GM19324 (cell line): ENCODE results near the gene CX3CL1.
"Not testable (repeated sequence)": the region's sequence is repeated elsewhere in the genome, so short reads cannot be mapped to it uniquely, and the experiment has no call there.

Source experiments
- ATAC-seq: cut with Tn5 transposase; IDR thresholded peaks from one replicate; pipeline ENCODE4 v1.9.1; 2021; ENCODE audit warnings: mild to moderate bottlenecking, moderate library complexity; ENCODE audit not compliant: unreplicated experiment, low FRiP score

The CX3CL1 gene

DNA sequence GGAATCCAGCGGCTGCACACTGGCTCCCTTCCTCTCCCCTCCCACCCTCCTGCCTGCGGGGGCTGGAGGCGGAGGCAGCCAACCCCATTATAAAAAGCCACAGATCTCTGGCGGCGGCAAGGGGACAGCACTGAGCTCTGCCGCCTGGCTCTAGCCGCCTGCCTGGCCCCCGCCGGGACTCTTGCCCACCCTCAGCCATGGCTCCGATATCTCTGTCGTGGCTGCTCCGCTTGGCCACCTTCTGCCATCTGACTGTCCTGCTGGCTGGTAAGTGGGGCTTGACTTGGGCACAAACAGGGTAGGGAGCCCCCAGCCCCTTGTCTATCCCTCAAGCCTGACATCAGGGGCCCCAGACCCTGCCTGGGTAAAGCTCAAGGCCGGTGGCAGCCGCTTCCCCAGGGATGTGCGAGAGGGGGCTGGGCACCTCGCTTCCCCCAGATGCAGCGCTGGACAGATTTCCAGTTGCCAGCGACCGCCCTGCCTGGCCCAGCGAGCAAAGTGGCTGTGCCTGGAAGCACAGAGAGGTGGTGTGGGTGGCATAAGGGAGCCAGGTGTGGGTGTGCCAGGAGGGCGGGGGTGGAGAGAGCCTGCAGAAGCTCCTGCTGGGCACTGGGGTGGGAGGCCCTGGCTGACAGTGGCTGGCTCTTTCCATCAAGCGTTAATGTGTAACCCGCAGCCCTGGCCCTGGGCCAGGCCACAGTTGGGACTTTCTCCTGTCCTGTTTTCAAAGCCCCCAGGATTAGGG is at the start of gene CX3CL1:
CX3CL1 (plus strand) TSS at position 119 of the 745 bp plus-strand sequence; CDS start at position 198, 79 bp downstream.
- ATAC-seq = no peak

DNA sequence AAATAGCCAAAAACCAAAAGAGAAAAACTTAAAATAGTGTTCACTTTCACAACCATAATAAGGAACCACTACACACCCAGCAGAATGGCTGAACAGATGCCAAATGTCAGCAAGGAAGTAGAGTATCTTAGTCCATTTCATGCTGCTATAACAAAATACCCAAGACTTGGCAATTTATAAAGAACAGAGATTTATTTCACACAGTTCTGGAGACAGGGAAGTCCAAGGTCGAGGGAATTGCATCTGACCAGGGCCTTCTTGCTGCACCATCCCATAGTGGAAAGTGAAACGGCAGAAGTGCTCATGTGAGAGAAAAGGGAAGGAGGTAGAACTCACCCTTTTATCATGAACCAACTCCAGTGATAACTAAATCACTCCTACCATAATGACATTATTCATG is 47.5 kb upstream of the CX3CL1 start:
- ATAC-seq = no peak

DNA sequence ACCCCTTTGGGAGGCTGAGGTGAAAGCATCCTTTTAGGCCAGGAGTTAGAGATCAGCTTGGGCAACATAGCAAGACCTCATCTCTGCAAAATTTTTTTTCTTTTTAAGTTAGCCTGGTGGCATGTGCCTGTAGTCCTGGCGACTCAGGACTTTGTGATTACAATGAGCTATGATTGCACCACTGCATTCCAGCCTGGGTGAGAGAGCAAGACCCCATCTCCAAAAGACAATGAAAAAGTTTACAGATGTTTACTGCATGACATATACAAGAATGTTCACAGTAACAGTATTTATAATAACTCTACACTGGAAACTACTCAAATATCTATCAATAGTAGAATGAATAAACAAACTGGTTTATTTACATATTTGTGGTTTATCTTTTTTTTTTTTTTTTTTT is 46.8 kb upstream of the CX3CL1 start:
- ATAC-seq = no peak

DNA sequence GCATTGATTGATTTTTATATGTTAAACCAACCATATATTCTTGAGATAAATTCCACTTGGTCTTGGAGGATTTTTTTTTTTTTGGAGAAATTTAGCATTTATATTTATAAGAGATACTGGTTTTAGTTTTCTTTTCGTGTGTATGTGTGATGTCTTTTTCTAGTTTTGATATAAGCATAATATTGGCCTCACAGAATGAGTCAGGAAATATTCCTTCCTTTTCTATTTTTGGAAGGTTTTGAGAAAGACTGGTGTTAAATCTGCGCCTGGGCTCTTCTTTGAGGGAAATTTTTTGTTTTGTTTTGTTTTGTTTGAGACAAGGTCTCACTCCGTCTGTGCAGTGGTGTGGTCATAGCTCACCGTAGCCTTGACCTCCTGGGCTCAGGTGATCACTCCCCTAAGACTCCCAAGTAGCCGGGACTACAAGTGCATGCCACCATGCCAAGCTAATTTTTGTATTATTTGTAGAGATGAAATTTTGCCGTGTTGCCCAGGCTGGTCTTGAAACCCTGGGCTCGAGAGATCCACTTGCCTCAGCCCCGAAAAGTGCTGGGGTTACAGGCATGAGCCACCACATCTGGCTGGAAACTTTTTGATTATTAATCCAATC is 42.5 kb upstream of the CX3CL1 start:
- no peak for ATAC-seq

DNA sequence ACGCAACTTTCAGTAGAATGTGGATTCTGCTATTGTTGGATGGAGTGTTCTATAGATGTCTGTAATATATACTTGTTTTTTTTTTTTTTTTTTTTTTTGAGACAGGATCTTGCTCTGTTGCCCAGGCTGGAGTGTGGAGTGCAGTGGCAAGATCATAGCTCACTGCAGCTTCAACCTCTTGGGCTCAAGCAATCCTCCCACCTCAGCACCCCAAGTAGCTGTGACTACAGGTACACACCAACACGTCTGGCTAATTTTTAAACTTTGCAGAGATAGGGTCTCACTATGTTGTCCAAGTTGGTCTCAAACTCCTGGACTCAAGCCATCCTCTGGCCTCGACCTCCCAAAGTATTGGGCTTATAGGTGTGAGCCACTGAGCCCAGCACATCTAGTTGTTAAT is 40.9 kb upstream of the CX3CL1 start:
- no peak for ATAC-seq

DNA sequence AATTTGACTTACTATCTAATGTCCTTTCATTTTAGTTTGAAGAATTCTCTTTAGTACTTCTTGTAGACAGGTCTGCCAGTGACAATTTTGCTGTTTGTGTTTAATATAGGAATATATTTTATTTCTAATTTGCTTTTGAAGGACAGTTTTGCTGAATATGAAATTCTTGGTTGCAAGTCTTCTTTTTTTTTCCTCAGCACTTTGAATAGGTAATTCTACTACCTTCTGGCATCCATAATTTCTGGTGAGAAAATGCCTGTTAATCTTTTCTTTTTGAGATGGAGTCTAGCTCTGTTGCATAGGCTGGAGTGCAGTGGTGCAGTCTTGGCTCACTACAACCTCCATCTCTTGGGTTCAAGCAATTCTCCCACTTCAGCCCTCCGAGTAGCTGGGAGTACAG is 38.9 kb upstream of the CX3CL1 start:
- no peak for ATAC-seq

DNA sequence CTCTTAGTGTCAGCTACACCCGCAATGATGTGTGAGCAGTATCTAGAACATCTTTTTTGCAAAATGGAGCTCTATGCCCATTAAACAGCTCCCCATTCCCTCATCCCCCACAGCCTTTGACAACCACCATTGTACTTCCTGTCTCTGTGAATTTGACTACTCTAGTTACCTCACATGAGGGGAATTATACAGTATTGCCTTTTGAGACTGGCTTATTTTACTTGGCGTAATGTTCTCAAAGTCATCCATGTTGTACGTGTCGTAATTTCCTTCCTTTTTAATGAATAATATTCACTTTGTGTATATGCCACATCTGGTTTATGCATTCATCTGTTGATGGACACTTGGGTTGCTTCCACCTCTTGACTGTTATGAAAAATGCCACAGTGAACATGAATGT is 36.9 kb upstream of the CX3CL1 start:
- ATAC-seq = no peak

DNA sequence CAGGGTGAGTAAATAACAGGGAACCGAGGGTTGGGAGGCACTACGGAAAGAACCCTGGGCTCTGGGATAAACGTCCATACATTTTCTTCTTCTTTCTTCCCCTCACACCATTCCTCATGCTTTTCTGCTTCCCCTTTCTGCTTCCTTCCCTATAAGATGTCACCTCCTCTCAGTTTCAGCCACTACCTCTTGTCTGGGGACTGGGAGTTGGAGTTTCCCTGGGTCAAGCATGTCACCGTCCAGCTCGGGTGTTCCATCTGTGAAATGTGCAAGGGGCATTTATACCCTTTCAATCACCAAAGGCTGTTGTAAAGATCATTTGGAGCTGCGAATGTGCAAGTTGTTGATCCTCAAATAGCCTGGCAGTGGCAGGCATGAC is 31.2 kb upstream of the CX3CL1 start:
- no peak for ATAC-seq

DNA sequence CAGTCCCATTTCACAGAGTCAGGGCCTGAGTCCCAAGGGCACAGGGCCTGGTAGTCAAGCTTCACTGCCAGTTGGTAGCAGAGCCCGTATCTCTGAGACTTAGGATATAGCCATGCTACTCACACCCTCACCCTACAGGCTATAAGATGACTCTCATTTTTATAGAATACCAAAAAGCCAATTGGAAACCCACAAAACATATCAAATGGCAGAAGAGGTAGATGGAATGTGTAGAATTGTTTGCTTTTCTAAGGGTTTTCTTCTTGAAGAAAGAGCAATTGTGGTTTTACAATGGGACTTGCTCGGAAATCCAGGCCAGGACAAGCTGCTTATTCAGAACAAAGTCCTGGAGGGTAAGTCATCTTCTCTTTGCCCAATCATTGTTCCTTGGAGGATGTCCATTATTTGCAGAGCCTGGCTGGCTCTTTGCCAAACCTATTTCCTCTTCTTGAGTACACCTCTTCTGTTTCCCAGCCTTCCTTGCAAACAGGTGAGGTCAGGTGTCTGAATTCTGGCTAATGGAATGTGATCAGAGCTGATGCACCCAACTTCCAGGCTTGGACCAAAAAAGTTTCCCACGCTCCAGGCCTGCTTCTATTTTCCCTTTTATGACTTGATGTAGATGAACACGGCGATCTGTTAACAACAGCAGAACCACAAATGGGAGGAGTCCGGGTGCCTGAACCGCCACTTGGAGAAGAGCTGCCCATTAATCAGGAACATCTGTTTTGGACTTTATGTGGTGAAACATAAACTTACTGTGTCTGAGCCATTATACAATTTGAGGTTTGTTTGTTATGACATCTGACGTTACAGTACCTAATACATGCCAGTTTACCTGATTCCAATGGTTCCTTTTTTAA is 30.6 kb upstream of the CX3CL1 start:
- no peak for ATAC-seq

DNA sequence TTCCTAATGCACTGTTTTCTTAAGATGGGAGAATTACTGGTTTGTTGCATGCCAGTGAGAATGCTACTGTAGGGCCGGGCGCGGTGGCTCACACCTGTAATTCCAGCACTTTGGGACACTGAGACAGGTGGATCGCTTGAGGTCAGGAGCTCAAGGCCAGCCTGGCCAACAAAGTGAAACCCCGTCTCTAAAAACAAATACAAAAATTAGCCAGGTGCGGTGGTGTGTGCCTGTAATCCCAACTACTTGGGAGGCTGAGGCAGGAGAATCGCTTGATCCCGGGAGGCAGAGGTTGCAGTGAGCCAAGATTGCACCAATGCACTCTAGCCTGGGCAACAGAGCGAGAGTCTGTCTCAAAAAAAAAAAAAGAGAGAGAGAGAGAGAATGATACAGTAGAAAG is 29.7 kb upstream of the CX3CL1 start:
- ATAC-seq = not testable (repeated sequence)

DNA sequence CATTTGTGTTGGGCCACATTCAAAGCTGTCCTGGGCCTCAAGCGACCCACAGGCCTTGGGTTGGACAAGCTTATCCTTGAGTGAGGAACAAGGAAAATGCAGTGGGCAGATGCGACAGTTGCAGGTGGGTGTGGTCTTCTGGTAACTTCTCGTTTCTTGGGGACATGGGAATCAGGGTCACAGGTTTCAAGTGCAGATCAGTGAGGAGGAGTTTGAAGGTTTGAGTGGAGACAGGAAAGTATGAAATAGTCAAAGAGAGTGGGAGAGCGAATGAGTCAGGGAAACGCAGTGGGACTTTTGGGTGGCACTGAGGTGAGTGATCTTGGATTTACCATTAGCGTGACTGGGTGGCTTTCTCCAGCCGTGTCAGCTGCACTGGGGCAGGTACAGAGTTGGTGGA is 29.1 kb upstream of the CX3CL1 start:
- ATAC-seq = no peak

DNA sequence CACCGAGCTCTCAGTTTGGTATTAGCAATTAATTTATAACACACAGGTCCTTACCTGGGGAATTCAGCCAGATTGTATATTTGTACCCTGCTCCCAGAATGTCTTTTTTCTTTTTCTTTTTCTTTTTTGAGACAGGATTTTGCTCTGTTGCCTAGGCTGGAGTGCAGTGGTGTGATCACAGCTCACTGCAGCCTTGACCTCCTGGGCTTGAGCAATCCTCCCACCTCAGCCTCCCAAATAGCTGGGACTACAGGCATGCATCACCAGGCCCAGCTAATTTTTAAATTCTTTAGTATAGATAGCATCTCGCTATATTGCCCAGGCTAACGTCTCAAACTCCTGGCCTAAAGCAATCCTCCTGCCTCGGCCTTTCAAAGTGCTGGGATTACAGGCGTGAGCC is 28.2 kb upstream of the CX3CL1 start:
- ATAC-seq = not testable (repeated sequence)

DNA sequence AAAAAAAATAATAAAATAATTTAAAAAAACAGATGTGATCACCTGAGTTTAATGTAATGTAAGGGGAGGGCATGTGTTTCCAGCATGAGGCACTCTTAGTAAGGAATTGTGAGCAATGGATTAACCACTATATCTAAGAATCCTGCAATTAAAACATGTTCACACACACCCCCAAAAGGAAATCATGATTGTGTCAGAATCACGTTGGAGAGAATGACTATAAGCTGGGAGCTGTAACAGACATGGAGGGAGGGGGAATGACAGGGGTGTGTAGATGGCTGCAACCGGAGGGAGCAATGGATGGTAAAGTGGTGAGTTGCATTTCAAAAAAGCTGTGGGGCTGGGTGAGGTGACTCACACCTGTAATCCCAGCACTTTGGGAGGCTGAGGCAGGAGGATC is 27.3 kb upstream of the CX3CL1 start:
- ATAC-seq = no peak

DNA sequence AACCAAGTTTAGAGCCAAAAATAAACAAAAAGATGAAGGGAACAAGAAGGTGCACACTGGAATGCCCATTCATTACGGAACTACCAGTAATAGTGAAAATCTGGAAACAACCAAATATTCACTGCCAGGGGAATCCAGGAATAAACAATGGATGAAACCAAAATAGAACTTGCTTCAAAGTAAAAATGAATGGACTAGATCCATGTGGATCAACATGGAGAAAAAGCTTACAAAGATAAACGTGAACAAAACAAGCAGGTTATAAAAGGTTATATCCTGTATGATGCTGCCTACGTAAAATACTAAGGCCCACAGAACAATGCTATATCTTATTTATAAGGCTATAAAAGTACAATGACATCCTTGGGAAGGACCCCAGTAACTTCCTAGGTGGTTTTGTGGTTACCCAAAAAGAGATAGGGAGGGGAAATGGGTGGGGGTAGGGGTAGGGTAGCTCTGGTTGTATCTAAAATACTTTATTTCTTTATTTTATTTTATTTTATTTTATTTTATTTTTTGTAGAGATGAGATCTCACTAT is 26.6 kb upstream of the CX3CL1 start:
- ATAC-seq = no peak

DNA sequence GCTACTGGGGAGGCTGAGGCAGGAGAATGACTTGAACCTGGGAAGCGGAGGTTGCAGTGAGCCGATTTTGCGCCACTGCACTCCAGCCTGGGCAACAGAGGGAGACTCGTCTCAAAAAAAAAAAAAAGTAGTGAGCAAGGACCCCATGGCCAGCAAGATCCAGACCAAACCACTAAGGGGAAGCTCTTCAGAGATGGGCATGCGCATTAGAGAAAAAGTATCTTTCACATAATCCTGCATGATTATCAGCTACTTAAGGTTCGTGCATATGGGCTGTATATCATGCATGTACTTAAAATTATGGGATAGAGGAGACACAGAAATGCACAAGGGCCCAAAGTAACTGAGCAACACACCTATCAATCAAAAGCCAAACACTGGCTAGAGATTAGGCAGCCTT is 24.4 kb upstream of the CX3CL1 start:
- ATAC-seq = no peak

DNA sequence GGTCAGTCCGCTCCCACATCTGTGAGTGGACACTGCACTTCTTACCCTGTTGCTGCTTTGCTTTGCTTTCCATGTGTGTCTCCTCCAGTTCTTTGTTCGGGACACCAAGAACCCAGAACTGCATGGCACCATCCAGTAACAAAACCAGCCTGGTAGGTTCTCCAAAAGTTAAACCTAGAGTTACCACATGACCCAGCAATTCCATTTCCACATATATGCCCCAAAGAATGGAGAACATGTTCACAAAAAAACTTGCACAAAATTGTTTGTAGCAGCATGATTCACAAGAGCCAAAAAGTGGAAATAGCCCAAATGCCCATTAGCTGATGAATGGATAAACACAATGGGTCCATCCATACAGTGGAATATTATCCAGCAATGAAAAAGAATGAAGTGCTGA is 24.0 kb upstream of the CX3CL1 start:
- ATAC-seq = no peak

DNA sequence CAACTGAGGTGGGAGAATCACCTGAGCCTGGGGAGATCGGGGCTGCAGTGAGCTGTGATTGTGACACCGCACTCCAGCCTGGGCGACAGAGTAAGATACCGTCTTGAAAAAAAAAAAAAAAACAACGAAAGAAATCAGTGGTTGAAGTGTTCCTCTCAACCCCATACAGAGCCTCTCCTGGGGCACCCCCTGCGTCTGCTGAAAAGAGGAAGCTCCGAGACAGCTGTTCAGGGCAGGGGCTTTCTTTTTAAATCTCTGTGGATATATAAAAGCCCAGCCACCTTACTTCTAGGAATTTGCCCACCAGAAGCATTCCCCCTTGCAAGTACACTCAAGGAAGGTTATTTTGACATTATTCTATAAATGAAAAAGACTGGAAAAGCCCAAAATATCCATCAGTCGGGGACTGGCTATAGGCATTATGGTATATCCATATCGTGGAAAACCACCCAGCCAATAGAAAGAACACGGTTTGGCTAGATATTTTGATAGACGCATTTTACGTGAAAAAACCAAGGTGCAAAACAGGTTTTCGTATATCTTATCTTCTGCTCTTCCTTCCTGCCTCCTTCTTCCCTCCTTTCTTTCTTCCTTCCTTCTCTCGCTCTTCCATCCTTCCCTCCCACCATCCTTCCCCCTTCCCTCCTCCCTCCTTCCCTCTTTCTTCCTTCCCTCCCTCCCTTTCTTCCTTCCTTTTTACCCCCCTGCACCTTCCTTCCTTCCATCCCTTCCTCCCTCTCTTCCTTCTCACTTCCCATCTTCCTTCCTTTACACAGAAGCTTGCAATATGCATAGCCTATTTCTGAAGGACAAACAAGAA is 22.9 kb upstream of the CX3CL1 start:
- ATAC-seq = peak; percentile 66

DNA sequence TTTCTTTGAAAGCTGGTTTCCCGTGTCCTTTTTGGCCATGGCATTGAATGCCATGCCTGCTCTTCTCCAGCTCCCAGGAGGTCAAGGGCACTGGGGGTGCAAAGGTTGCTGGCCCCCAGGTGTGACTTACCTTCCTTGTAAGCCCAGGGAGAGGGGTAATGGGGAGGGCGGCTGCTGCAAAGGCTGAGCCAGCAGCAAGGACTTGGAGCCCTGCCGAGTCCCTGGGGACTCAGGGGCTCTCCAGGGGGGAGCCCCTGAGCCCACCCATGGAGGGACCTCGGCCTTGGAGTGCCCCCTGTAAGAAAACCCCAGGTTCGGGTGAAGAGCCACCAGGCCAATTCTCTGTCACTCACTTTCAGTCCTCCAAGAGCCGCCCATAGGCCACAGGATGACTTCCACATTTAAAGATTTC is 19.6 kb upstream of the CX3CL1 start:
- ATAC-seq = no peak

DNA sequence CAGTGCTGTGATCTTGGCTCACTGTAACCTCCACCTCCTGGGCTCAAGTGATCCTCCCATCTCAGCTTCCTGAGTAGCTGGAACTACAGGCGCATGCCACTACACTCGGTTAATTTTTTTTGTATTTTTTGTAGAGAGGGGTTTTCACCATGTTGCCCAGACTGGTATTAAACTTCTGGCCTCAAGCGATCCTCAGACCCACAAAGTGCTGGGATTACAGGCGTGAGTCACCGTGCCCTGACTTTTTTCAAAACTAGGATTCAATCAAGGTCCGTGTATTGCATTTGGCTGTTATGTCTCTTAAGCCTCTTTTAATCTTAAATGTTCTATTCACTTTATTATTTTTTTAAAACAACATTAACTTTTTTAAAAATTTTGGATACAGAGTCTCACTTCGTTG is 18.0 kb upstream of the CX3CL1 start:
- ATAC-seq = no peak

DNA sequence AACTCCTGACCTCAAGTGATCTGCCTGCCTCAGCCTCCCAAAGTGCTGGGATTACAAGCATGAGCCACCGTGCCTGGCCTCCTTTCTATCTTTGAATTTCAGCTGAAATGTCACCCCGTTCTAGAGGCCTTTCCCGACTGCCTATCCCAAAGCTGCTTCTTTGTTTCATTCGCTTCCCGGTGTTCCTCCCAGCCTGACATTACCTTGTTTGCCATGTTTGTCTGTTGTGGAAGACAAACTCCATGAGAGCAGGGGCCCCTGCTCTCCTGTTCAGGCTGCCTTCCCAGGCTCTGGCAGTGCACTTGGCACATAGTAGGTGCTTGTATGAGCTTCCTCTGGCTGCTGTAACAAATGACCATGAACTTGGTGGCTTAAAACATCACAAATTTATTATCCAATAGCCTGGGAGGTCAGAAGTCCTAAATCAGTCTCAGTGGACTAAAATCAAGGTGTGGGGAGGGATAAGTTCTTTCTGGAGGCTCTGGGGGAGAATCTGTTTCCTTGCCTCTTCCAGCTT is 16.3 kb upstream of the CX3CL1 start:
- ATAC-seq = no peak
